NT2/D1 (cell line): ENCODE measurements around the gene ANKRD16.

Experiments
- SUZ12 ChIP-seq: IDR thresholded peaks from 2 replicates; pipeline ENCODE4 v1.6.1; 2011; ENCODE audit not compliant: insufficient read length, insufficient read depth; ENCODE audit errors: extremely low read depth
- YY1 ChIP-seq: IDR thresholded peaks from 2 replicates; pipeline ENCODE4 v1.6.1; 2011; ENCODE audit not compliant: insufficient read length, insufficient read depth
- ZNF274 ChIP-seq: IDR thresholded peaks from 2 replicates; pipeline ENCODE4 v1.6.1; 2011; ENCODE audit warnings: mild to moderate bottlenecking, low read depth, low read length

- no peak for TF ChIP-seq ZNF274
- no peak for TF ChIP-seq SUZ12
- TF ChIP-seq YY1, result no peak
These were observed 45.9 kb downstream of the ANKRD16 start for GRCh38 chr10:5843686-5844344.
